ENCODE data around the gene HACE1. TPM values are rescaled to one million over a fixed set of nuclear protein-coding genes. Genes with fewer than 3 reads are reported as not detected.
A peak's percentile ranks its signal among the peaks of the same experiment; 100 is the strongest.

Gene HACE1
- total and polyA plus RNA-seq, 3 experiments from 2014 or later = 8.3 to 10.6 (median 8.5) TPM

DNA sequence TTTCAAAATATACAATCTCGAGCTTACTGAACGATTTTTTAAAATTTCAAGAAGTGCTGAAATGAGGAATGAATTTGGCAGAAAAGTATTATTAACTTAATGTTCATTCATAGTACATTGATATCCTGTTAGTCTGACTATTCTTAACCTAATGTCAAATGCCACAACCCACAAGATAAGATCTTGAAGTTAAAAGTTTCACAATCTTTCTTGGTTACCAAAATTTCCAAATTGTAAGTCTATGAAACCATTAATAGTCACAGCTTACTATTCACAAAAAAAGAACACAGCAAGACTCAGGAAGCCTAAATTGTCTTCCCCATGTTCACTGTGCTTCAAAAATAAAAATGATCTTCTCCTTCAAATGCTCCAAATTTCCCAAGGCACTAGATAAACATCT is 71.3 kb downstream of the HACE1 start:
- no peaks in the 10 kb centered on the region for H3K36me3 ChIP-seq (ENCODE audit: insufficient read depth, low read length)
- no peaks in the 10 kb centered on the region for H3K27me3 ChIP-seq (ENCODE audit: insufficient read depth, low read length, poor library complexity, severe bottlenecking)
- H3K9me3 ChIP-seq (ENCODE audit: low read length) = no peaks in the 10 kb centered on the region
- H3K4me1 ChIP-seq (ENCODE audit: insufficient read depth, low read length) = peaks cover 18% of the 10 kb centered on the region
- POLR2A ChIA-PET = no interaction called here
- DNase-seq = no peak
- H3K27ac Mint-ChIP-seq = peak overlapping the region in 5 of 8 donors; percentile 1 to 80 (median 23)
- CTCF ChIA-PET = no interaction called here
- H3K4me1 Mint-ChIP-seq = peaks cover 16 to 32% (median 24%) of the 10 kb centered on the region in 3 donors
- H3K4me3 ChIP-seq (ENCODE audit: low read length) = no peak overlapping the region
- peaks cover 7 to 28% (median 22%) of the 10 kb centered on the region in 3 donors for H3K36me3 Mint-ChIP-seq
- H3K4me3 Mint-ChIP-seq = no peak overlapping the region
- no peak overlapping the region for H3K27ac ChIP-seq (ENCODE audit: low read depth, low read length)
- no peaks in the 10 kb centered on the region for H3K27me3 Mint-ChIP-seq
- no peaks in the 10 kb centered on the region for H3K9me3 Mint-ChIP-seq

DNA sequence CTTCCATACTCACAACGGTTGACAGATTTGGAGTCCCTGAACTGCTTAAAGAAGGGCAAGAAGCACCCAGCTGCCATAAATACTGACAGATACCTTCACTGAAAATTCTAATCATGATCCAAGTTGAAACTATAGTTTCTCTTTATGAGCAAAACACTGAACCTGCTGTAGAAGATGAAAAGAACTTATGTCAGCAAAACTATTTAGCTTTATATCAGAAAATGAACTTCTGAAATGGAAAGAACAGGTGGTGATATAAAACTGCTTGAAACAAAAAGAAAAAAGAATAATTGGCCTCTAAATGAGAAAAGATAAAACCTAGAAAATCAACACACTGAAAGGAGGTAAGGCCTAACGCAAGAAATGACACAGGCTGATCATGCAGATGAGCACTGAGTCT is 72.4 kb downstream of the HACE1 start:
- Histone ChIP-seq H3K27ac (ENCODE audit: low read depth, low read length) (no peak overlapping the region), H3K36me3 (ENCODE audit: insufficient read depth, low read length) (no peaks in the 10 kb centered on the region), H3K4me3 (ENCODE audit: low read length) (no peak overlapping the region), H3K27me3 (ENCODE audit: insufficient read depth, low read length, poor library complexity, severe bottlenecking) (no peaks in the 10 kb centered on the region), H3K9me3 (ENCODE audit: low read length) (no peaks in the 10 kb centered on the region), H3K4me1 (ENCODE audit: insufficient read depth, low read length) (peaks cover 18% of the 10 kb centered on the region)
- H3K36me3 Mint-ChIP-seq = peaks cover 7 to 28% (median 22%) of the 10 kb centered on the region in 3 donors
- ChIA-PET CTCF (no interaction called here), POLR2A (no interaction called here)
- H3K4me3 Mint-ChIP-seq = no peak overlapping the region
- peak overlapping the region in 1 of 8 donors; percentile 33 for H3K27ac Mint-ChIP-seq
- no peaks in the 10 kb centered on the region for H3K9me3 Mint-ChIP-seq
- H3K27me3 Mint-ChIP-seq = no peaks in the 10 kb centered on the region
- H3K4me1 Mint-ChIP-seq = peaks cover 16 to 32% (median 24%) of the 10 kb centered on the region in 3 donors
- DNase-seq = no peak

DNA sequence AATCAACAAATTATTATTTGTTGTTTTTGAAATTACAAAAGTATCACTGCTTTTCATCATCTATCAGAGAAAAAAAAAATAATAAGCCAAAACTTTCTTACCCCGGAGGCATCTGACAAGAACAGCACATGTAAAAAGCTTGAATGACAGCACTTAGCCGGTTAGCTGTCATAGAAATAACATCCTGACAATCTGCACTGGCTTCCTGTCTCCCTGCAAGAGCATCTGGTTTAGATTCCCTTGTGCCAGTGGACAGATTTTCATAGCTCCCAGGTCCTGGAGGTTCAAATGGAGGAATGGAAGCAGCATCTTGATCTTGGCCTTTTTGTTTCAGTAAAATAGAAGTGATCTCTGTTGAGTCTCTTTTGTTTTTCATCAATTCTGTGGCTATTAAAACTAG is 74.8 kb downstream of the HACE1 start:
- Histone ChIP-seq H3K4me3 (ENCODE audit: low read length) (no peak overlapping the region), H3K27ac (ENCODE audit: low read depth, low read length) (no peak overlapping the region), H3K9me3 (ENCODE audit: low read length) (no peaks in the 10 kb centered on the region), H3K4me1 (ENCODE audit: insufficient read depth, low read length) (peaks cover 15% of the 10 kb centered on the region), H3K27me3 (ENCODE audit: insufficient read depth, low read length, poor library complexity, severe bottlenecking) (no peaks in the 10 kb centered on the region), H3K36me3 (ENCODE audit: insufficient read depth, low read length) (no peaks in the 10 kb centered on the region)
- H3K27me3 Mint-ChIP-seq = no peaks in the 10 kb centered on the region
- no peak for DNase-seq
- POLR2A ChIA-PET = no interaction called here
- CTCF ChIA-PET = no interaction called here
- no peaks in the 10 kb centered on the region for H3K9me3 Mint-ChIP-seq
- H3K4me1 Mint-ChIP-seq = peaks cover 14 to 26% (median 22%) of the 10 kb centered on the region in 3 donors
- H3K36me3 Mint-ChIP-seq = peaks cover 7 to 43% (median 30%) of the 10 kb centered on the region in 3 donors
- H3K27ac Mint-ChIP-seq = no peak overlapping the region
- H3K4me3 Mint-ChIP-seq = no peak overlapping the region

DNA sequence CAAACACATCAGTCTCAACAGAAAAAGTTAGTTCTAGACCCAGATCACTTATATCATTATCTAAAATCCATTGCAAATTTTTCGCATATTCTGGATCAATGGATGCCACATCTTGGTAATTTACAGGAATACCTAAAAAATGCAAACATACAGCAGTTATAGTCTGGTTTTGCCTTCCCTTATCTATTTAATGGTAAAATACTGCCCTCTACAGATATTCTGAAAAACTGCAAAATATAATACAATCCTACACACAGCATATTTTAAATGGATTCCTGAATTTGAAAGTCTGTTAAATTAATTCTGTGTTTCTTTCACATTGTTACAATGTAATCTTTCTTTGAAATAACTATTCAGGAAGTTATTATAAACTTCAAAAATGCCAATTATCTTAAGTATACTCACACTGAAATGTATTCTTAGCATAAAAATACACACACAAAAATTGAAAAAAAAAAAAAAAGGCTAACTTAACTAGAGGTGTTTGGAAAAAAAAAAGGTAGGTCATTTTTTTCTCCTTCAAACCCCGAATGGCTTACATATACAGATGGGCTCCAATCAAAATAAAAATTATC is 88.4 kb downstream of the HACE1 start:
- Mint-ChIP-seq H3K27me3 (no peaks in the 10 kb centered on the region), H3K4me1 (peaks cover 0 to 8% (median 8%) of the 10 kb centered on the region in 3 donors), H3K27ac (no peak overlapping the region), H3K9me3 (no peaks in the 10 kb centered on the region), H3K36me3 (peaks cover 0 to 14% (median 3%) of the 10 kb centered on the region in 3 donors), H3K4me3 (no peak overlapping the region)
- Histone ChIP-seq H3K4me1 (ENCODE audit: insufficient read depth, low read length) (no peaks in the 10 kb centered on the region), H3K27me3 (ENCODE audit: insufficient read depth, low read length, poor library complexity, severe bottlenecking) (no peaks in the 10 kb centered on the region), H3K27ac (ENCODE audit: low read depth, low read length) (no peak overlapping the region), H3K4me3 (ENCODE audit: low read length) (no peak overlapping the region), H3K36me3 (ENCODE audit: insufficient read depth, low read length) (peaks cover 3% of the 10 kb centered on the region), H3K9me3 (ENCODE audit: low read length) (no peaks in the 10 kb centered on the region)
- DNase-seq = peak in 2 of 5 donors; percentile 23 to 27
- ChIA-PET POLR2A (no interaction called here), CTCF (interaction anchor here (1.6 kb wide), 1 partner anchor 87 kb away, joined by 6 read pairs; no protein-coding TSS in a partner anchor)

DNA sequence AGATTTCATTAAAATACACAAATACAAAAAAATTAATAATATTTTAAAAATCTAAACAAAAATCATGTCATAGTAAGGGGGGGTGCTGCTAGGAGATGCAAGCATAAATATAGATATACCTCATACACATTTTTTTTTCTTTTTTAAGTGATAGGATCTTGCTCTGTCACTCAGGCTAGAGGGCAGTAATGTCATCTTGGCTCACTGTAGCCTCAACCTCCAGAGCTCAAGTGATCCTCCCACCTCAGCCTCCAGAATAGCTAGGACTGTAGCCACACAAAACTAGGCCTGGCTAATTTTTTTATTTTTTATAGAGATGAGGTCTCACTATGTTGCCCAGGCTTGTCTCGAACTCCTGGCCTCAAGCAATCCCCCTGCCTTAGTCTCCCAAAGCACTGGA is 90.8 kb downstream of the HACE1 start:
- Histone ChIP-seq H3K9me3 (ENCODE audit: low read length) (no peaks in the 10 kb centered on the region), H3K4me3 (ENCODE audit: low read length) (no peak overlapping the region), H3K27ac (ENCODE audit: low read depth, low read length) (no peak overlapping the region), H3K36me3 (ENCODE audit: insufficient read depth, low read length) (peaks cover 3% of the 10 kb centered on the region), H3K27me3 (ENCODE audit: insufficient read depth, low read length, poor library complexity, severe bottlenecking) (no peaks in the 10 kb centered on the region), H3K4me1 (ENCODE audit: insufficient read depth, low read length) (no peaks in the 10 kb centered on the region)
- CTCF ChIA-PET = interaction anchor here (1.4 to 1.6 kb wide), 2 partner anchors 10 to 86 kb away, joined by 3 read pairs; no protein-coding TSS in a partner anchor
- no peak overlapping the region for H3K27ac Mint-ChIP-seq
- POLR2A ChIA-PET = no interaction called here
- H3K9me3 Mint-ChIP-seq = no peaks in the 10 kb centered on the region
- H3K4me1 Mint-ChIP-seq = peaks cover 0 to 8% (median 8%) of the 10 kb centered on the region in 3 donors
- H3K4me3 Mint-ChIP-seq = no peak overlapping the region
- H3K27me3 Mint-ChIP-seq = no peaks in the 10 kb centered on the region
- H3K36me3 Mint-ChIP-seq = peaks cover 0 to 23% (median 7%) of the 10 kb centered on the region in 3 donors
- no peak for DNase-seq

DNA sequence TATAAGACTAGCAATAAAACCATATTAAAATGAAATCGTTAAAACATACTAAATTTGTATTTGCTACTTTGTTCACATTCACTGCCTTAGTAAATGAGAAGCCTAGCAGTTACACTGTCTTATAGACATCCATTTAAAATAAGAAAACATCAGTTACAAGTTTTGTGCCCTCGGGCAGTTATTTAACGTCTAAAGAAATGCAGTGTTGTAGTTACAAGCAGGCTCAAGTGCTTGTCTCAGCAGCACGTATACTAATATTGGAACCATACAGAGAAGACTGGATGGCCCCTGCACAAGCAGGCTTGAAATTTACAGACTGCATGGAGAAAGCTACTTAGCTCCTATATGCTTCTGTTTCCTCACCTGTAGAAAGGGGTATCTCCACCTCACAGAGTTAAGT is 93.1 kb downstream of the HACE1 start:
- no peaks in the 10 kb centered on the region for H3K27me3 Mint-ChIP-seq
- DNase-seq = no peak
- peaks cover 0 to 4% (median 3%) of the 10 kb centered on the region in 5 donors for H3K9me3 Mint-ChIP-seq
- Histone ChIP-seq H3K9me3 (ENCODE audit: low read length) (no peaks in the 10 kb centered on the region), H3K4me3 (ENCODE audit: low read length) (no peak overlapping the region), H3K27ac (ENCODE audit: low read depth, low read length) (no peak overlapping the region), H3K27me3 (ENCODE audit: insufficient read depth, low read length, poor library complexity, severe bottlenecking) (no peaks in the 10 kb centered on the region), H3K36me3 (ENCODE audit: insufficient read depth, low read length) (peaks cover under 1% of the 10 kb centered on the region), H3K4me1 (ENCODE audit: insufficient read depth, low read length) (no peaks in the 10 kb centered on the region)
- H3K27ac Mint-ChIP-seq = no peak overlapping the region
- ChIA-PET CTCF (no interaction called here), POLR2A (no interaction called here)
- peaks cover 0 to 8% (median 8%) of the 10 kb centered on the region in 3 donors for H3K4me1 Mint-ChIP-seq
- H3K4me3 Mint-ChIP-seq = no peak overlapping the region
- peaks cover 8 to 33% (median 10%) of the 10 kb centered on the region in 3 donors for H3K36me3 Mint-ChIP-seq

DNA sequence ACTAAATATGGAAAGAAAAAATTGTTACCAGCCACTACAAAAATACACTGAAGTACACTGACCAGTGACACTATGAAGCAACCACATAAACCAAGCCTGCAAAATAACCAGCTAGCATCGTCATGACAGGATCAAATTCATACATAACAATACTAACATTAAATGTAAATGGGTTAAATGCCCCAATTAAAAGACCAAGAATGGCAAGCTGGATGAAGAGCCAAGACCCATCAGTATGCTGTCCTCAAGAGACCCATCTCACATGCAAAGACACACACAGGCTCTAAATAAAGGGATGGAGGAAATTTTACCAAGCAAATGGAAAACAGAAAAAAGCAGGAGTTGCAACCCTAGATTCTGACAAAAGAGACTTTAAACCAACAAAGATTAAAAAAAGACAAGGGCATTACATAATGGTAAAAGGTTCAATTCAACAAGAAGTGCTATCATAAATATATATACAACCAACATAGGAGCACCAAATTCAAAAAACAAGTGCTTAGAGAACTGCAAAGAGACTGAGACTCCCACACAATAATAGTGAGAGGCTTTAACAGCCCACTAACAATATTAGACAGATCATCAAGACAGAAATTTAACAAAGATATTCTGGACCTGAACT is 104.8 kb downstream of the HACE1 start:
- H3K36me3 Mint-ChIP-seq = peaks cover 37 to 70% (median 57%) of the 10 kb centered on the region in 3 donors
- no peak overlapping the region for H3K27ac Mint-ChIP-seq
- Histone ChIP-seq H3K27me3 (ENCODE audit: insufficient read depth, low read length, poor library complexity, severe bottlenecking) (no peaks in the 10 kb centered on the region), H3K9me3 (ENCODE audit: low read length) (peaks cover 9% of the 10 kb centered on the region), H3K36me3 (ENCODE audit: insufficient read depth, low read length) (no peaks in the 10 kb centered on the region), H3K4me3 (ENCODE audit: low read length) (no peak overlapping the region), H3K27ac (ENCODE audit: low read depth, low read length) (no peak overlapping the region), H3K4me1 (ENCODE audit: insufficient read depth, low read length) (no peaks in the 10 kb centered on the region)
- H3K27me3 Mint-ChIP-seq = no peaks in the 10 kb centered on the region
- H3K4me1 Mint-ChIP-seq = peaks cover 0 to 6% (median 0%) of the 10 kb centered on the region in 3 donors
- no peak overlapping the region for H3K4me3 Mint-ChIP-seq
- no peak for DNase-seq
- POLR2A ChIA-PET = no interaction called here
- CTCF ChIA-PET = no interaction called here
- H3K9me3 Mint-ChIP-seq = peaks cover 22 to 38% (median 32%) of the 10 kb centered on the region in 5 donors

DNA sequence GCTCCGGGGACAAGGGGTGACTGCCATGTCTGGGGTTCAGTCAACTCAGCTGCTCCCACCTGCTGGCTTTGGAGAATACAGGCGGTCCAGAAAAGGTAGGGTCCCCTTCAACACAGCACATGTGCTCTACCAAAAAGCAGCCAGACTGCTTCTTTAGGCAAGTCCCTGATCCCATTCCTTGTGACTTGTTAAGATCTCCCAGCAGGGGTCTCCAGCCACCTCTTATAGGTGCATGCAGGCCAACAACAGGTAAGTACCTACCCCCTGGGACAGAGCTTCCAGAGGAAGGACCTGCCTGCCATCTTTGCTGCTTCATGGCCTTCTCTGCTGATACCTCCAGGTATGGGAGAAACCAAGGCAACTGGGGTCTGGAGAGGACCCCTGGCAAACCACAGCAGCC is 106.5 kb downstream of the HACE1 start:
- Histone ChIP-seq H3K4me3 (ENCODE audit: low read length) (no peak overlapping the region), H3K27me3 (ENCODE audit: insufficient read depth, low read length, poor library complexity, severe bottlenecking) (no peaks in the 10 kb centered on the region), H3K4me1 (ENCODE audit: insufficient read depth, low read length) (no peaks in the 10 kb centered on the region), H3K27ac (ENCODE audit: low read depth, low read length) (no peak overlapping the region), H3K36me3 (ENCODE audit: insufficient read depth, low read length) (no peaks in the 10 kb centered on the region), H3K9me3 (ENCODE audit: low read length) (peaks cover 9% of the 10 kb centered on the region)
- POLR2A ChIA-PET = no interaction called here
- CTCF ChIA-PET = no interaction called here
- no peak for DNase-seq
- Mint-ChIP-seq H3K4me3 (no peak overlapping the region), H3K36me3 (peaks cover 29 to 53% (median 49%) of the 10 kb centered on the region in 3 donors), H3K4me1 (peaks cover 0 to 6% (median 0%) of the 10 kb centered on the region in 3 donors), H3K27ac (no peak overlapping the region), H3K9me3 (peaks cover 18 to 32% (median 31%) of the 10 kb centered on the region in 5 donors), H3K27me3 (no peaks in the 10 kb centered on the region)

Data from CD8-positive, alpha-beta memory T cell (primary cell).